Measurements from ENCODE around the gene CFP.

DNA sequence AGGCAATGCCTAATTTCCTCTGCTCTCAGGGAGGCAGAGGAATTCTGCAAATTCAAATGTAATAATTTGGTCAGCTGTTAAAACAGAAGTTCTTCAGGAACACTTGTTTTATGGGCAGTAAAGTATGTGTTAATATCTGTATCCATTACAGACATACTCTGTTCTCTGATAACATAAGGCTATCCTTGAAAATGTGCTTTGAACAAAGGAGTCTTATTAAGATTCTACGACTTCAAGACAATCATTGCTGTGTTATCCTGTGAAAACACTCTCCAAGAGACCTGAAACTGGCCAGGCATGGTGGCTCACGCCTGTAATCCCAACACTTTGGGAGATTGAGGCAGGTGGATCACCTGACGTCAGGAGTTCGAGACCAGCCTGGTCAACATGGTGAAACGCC is 1.9 kb upstream of the CFP start:
- TF ChIP-seq GRHL2 (CRISPR knock-in tag; IDR thresholded peaks at IDR 0.05; ENCODE audit: insufficient replicate concordance, severe bottlenecking) = no peak
- no peak for TF ChIP-seq ELF4 (CRISPR knock-in tag; IDR thresholded peaks at IDR 0.05; ENCODE audit: low read depth)
- TF ChIP-seq TEAD4 (CRISPR knock-in tag; IDR thresholded peaks at IDR 0.05) = no peak
- TF ChIP-seq, protein P1, sequence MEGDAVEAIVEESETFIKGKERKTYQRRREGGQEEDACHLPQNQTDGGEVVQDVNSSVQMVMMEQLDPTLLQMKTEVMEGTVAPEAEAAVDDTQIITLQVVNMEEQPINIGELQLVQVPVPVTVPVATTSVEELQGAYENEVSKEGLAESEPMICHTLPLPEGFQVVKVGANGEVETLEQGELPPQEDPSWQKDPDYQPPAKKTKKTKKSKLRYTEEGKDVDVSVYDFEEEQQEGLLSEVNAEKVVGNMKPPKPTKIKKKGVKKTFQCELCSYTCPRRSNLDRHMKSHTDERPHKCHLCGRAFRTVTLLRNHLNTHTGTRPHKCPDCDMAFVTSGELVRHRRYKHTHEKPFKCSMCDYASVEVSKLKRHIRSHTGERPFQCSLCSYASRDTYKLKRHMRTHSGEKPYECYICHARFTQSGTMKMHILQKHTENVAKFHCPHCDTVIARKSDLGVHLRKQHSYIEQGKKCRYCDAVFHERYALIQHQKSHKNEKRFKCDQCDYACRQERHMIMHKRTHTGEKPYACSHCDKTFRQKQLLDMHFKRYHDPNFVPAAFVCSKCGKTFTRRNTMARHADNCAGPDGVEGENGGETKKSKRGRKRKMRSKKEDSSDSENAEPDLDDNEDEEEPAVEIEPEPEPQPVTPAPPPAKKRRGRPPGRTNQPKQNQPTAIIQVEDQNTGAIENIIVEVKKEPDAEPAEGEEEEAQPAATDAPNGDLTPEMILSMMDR (IDR thresholded peaks at IDR 0.05) = no peak
- TF ChIP-seq, protein P2, sequence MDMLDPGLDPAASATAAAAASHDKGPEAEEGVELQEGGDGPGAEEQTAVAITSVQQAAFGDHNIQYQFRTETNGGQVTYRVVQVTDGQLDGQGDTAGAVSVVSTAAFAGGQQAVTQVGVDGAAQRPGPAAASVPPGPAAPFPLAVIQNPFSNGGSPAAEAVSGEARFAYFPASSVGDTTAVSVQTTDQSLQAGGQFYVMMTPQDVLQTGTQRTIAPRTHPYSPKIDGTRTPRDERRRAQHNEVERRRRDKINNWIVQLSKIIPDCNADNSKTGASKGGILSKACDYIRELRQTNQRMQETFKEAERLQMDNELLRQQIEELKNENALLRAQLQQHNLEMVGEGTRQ (CRISPR knock-in tag; IDR thresholded peaks at IDR 0.05) = no peak
- TF ChIP-seq, protein P3, sequence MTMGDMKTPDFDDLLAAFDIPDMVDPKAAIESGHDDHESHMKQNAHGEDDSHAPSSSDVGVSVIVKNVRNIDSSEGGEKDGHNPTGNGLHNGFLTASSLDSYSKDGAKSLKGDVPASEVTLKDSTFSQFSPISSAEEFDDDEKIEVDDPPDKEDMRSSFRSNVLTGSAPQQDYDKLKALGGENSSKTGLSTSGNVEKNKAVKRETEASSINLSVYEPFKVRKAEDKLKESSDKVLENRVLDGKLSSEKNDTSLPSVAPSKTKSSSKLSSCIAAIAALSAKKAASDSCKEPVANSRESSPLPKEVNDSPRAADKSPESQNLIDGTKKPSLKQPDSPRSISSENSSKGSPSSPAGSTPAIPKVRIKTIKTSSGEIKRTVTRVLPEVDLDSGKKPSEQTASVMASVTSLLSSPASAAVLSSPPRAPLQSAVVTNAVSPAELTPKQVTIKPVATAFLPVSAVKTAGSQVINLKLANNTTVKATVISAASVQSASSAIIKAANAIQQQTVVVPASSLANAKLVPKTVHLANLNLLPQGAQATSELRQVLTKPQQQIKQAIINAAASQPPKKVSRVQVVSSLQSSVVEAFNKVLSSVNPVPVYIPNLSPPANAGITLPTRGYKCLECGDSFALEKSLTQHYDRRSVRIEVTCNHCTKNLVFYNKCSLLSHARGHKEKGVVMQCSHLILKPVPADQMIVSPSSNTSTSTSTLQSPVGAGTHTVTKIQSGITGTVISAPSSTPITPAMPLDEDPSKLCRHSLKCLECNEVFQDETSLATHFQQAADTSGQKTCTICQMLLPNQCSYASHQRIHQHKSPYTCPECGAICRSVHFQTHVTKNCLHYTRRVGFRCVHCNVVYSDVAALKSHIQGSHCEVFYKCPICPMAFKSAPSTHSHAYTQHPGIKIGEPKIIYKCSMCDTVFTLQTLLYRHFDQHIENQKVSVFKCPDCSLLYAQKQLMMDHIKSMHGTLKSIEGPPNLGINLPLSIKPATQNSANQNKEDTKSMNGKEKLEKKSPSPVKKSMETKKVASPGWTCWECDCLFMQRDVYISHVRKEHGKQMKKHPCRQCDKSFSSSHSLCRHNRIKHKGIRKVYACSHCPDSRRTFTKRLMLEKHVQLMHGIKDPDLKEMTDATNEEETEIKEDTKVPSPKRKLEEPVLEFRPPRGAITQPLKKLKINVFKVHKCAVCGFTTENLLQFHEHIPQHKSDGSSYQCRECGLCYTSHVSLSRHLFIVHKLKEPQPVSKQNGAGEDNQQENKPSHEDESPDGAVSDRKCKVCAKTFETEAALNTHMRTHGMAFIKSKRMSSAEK (CRISPR knock-in tag; IDR thresholded peaks at IDR 0.05; ENCODE audit: borderline replicate concordance) = no peak
- TF ChIP-seq NR2C2 (CRISPR knock-in tag; IDR thresholded peaks at IDR 0.05) = no peak
- TF ChIP-seq, protein P4, sequence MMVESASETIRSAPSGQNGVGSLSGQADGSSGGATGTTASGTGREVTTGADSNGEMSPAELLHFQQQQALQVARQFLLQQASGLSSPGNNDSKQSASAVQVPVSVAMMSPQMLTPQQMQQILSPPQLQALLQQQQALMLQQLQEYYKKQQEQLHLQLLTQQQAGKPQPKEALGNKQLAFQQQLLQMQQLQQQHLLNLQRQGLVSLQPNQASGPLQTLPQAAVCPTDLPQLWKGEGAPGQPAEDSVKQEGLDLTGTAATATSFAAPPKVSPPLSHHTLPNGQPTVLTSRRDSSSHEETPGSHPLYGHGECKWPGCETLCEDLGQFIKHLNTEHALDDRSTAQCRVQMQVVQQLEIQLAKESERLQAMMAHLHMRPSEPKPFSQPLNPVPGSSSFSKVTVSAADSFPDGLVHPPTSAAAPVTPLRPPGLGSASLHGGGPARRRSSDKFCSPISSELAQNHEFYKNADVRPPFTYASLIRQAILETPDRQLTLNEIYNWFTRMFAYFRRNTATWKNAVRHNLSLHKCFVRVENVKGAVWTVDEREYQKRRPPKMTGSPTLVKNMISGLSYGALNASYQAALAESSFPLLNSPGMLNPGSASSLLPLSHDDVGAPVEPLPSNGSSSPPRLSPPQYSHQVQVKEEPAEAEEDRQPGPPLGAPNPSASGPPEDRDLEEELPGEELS (CRISPR knock-in tag; IDR thresholded peaks at IDR 0.05) = no peak
- no peak for TF ChIP-seq NFE2L1 (CRISPR knock-in tag; IDR thresholded peaks at IDR 0.05)

Data from WTC11 (cell line).